B cell (primary cell): Measurements from ENCODE around the gene DHRS7.

Source experiments
- CTCF ChIP-seq: fragments of 200-600 bp; IDR thresholded peaks from one replicate; pipeline ENCODE4 v1.8.0; 2022; ENCODE audit warnings: antibody characterized with exemption, mild to moderate bottlenecking
- EZH2 ChIP-seq: IDR thresholded peaks from 2 replicates; pipeline ENCODE4 v1.6.1; 2012; ENCODE audit warnings: borderline replicate concordance, low read depth, mild to moderate bottlenecking, moderate library complexity, low read length; ENCODE audit not compliant: insufficient read depth, poor library complexity, severe bottlenecking

- TF ChIP-seq CTCF (no peak), EZH2 (no peak)
Measured at GRCh38 chr14:60101786-60102185, 63.4 kb downstream of the DHRS7 start.
